ENCODE data around the gene PDXK.

DNA sequence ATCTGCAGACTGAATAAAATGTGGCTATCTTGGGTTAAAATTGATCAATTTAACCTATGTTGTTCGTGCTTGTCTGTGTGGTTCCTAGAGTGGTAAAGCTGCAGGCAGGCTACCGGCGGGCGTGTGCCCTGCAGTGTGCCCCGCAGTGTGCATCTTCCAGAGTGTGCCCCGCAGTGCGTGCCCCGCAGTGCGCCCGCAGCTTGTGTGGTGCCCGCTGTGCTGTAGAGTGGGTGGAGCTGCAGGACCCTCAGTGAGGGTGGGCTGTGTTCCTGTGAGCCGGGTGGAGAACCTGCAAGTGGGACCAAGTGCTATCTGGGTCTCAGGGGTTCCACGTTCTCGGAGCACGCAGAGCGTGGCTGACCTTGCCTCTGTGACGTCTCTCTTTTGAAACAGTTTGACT is 81.2 kb downstream of the PDXK start:
- TF ChIP-seq POLR2A (IDR thresholded peaks at IDR 0.05), result no peak
- TF ChIP-seq, protein P1, sequence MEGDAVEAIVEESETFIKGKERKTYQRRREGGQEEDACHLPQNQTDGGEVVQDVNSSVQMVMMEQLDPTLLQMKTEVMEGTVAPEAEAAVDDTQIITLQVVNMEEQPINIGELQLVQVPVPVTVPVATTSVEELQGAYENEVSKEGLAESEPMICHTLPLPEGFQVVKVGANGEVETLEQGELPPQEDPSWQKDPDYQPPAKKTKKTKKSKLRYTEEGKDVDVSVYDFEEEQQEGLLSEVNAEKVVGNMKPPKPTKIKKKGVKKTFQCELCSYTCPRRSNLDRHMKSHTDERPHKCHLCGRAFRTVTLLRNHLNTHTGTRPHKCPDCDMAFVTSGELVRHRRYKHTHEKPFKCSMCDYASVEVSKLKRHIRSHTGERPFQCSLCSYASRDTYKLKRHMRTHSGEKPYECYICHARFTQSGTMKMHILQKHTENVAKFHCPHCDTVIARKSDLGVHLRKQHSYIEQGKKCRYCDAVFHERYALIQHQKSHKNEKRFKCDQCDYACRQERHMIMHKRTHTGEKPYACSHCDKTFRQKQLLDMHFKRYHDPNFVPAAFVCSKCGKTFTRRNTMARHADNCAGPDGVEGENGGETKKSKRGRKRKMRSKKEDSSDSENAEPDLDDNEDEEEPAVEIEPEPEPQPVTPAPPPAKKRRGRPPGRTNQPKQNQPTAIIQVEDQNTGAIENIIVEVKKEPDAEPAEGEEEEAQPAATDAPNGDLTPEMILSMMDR (IDR thresholded peaks at IDR 0.05), result no peak
